Panc1 (cell line): ENCODE results near the gene FGD2. TPM values are rescaled to one million over a fixed set of nuclear protein-coding genes. Genes with fewer than 3 reads are reported as not detected.

Experiments
- ATAC-seq: fragments of 200-7000 bp; cut with Tn5 transposase; 2 replicates; pipeline ENCODE4 v1.9.1; 2020; ENCODE audit warnings: mild to moderate bottlenecking, moderate library complexity
- BruUV-seq: library from RNA; stranded (reverse); fragments of 400-500 nt; replicated peaks from 2 replicates; lab custom pipeline; 2021; lab: Mats Ljungman, UMichigan
- CTCF ChIA-PET: fragments of 300-600 bp; sonication (Branson Sonifier 250); formaldehyde crosslinking; loops from one replicate; lab custom pipeline; 2022; ENCODE audit warnings: antibody characterized with exemption; lab: Charles Lee
- POLR2A ChIA-PET: fragments of 300-600 bp; sonication (Branson Sonifier 250); formaldehyde crosslinking; loops from one replicate; lab custom pipeline; 2022; ENCODE audit warnings: antibody characterized with exemption; lab: Charles Lee
- DNase-seq: peaks from one replicate; pipeline ENCODE4 v3.0.0-alpha.2; 2010; ENCODE audit warnings: low read depth, low spot score
- H3K27ac ChIP-seq: 2 replicates; pipeline ENCODE4 v1.5.1; 2011; ENCODE audit warnings: mild to moderate bottlenecking, low read length, inconsistent platforms
- H3K27me3 ChIP-seq: fragments of 200-500 bp; sonication (Bioruptor generic); 2 replicates; pipeline ENCODE4 v1.6.0; 2014; ENCODE audit warnings: low read length, inconsistent platforms; ENCODE audit not compliant: control insufficient read depth, insufficient read depth
- H3K36me3 ChIP-seq: fragments of 200-500 bp; sonication (Bioruptor generic); 2 replicates; pipeline ENCODE4 v1.5.1; 2014; ENCODE audit warnings: inconsistent platforms, mild to moderate bottlenecking, low read length, moderate library complexity; ENCODE audit not compliant: control insufficient read depth, insufficient read depth
- H3K4me1 ChIP-seq: 2 replicates; pipeline ENCODE4 v1.5.1; 2011; ENCODE audit warnings: inconsistent platforms, mild to moderate bottlenecking, low read length, moderate library complexity; ENCODE audit not compliant: control insufficient read depth, insufficient read depth
- H3K4me3 ChIP-seq, 2 experiments: 2 replicates each; pipeline ENCODE4 v1.5.1; 2011 to 2012; ENCODE audit warnings: low read depth in 2 of 2, low read length in 2 of 2, mild to moderate bottlenecking in 2 of 2, inconsistent platforms in 1 of 2, moderate library complexity in 1 of 2
- H3K9me3 ChIP-seq: fragments of 200-500 bp; sonication (Bioruptor generic); 2 replicates; pipeline ENCODE4 v1.5.1; 2014; ENCODE audit warnings: low read depth, mild to moderate bottlenecking, inconsistent platforms, low read length, moderate library complexity; ENCODE audit not compliant: control insufficient read depth, insufficient read depth
- POLR2AphosphoS5 ChIP-seq: IDR thresholded peaks from 2 replicates; pipeline ENCODE4 v1.6.1; 2012; ENCODE audit warnings: mild to moderate bottlenecking, low read depth, low read length, moderate library complexity
- SIN3A ChIP-seq: IDR thresholded peaks from 2 replicates; pipeline ENCODE4 v1.6.1; 2012; ENCODE audit warnings: low read depth, mild to moderate bottlenecking, low read length, moderate library complexity, borderline replicate concordance; ENCODE audit not compliant: insufficient read depth
- TCF7L2 ChIP-seq: IDR thresholded peaks from 2 replicates; pipeline ENCODE4 v1.6.1; 2011; ENCODE audit warnings: mild to moderate bottlenecking, low read depth, low read length, inconsistent platforms
- in situ Hi-C: cut with HindIII; loops from 2 replicates; pipeline ENCODE4 v1.10.0; 2016; ENCODE audit warnings: low sequenced_read_pairs, low pct_unique_long_range_greater_than_20kb
- intact Hi-C: fragments of 100-400 bp; cut with micrococcal nuclease; formaldehyde crosslinking; loops from one replicate; pipeline ENCODE4 v1.10.0; 2022; ENCODE audit not compliant: unreplicated experiment
- total RNA-seq: library from RNA; stranded (reverse); gene quantifications from one replicate; pipeline ENCODE4 v1.2.1, GENCODE V29; 2021; ENCODE audit not compliant: unreplicated experiment
- TF ChIP-seq, protein P1 (sequence below), 2 experiments: IDR thresholded peaks; 2 replicates each; pipeline ENCODE4 v1.6.1; 2011 to 2012; ENCODE audit warnings: low read depth in 2 of 2, control low read depth in 1 of 2, low read length in 1 of 2, mild to moderate bottlenecking in 1 of 2, moderate library complexity in 1 of 2; ENCODE audit not compliant: insufficient read depth in 1 of 2
- TF ChIP-seq, protein P2 (sequence below): fragments of 450-650 bp; IDR thresholded peaks from 2 replicates; pipeline ENCODE4 v1.5.1; 2017; ENCODE audit warnings: mild to moderate bottlenecking

The FGD2 gene
- total RNA-seq, 1 experiment from 2014 or later = 0.10 TPM

GRCh38 chr6:36997811-36998722, 7.4 kb upstream of the FGD2 start:
- DNase-seq (no peak), ATAC-seq (no peak; the same call in 1 of the 2 replicates)
- intact Hi-C loops = no loop called here
- Histone ChIP-seq H3K36me3 (no peaks in the 10 kb centered on the region), H3K27me3 (no peaks in the 10 kb centered on the region), H3K9me3 (no peaks in the 10 kb centered on the region), H3K4me3 (no peak overlapping the region), H3K27ac (no peak overlapping the region), H3K4me1 (no peaks in the 10 kb centered on the region; the same call in 1 of the 2 replicates)
- ChIA-PET CTCF (no interaction called here), POLR2A (no interaction called here)
- TF ChIP-seq POLR2AphosphoS5 = no peak
- no peak for TF ChIP-seq SIN3A
- TF ChIP-seq, protein P1, sequence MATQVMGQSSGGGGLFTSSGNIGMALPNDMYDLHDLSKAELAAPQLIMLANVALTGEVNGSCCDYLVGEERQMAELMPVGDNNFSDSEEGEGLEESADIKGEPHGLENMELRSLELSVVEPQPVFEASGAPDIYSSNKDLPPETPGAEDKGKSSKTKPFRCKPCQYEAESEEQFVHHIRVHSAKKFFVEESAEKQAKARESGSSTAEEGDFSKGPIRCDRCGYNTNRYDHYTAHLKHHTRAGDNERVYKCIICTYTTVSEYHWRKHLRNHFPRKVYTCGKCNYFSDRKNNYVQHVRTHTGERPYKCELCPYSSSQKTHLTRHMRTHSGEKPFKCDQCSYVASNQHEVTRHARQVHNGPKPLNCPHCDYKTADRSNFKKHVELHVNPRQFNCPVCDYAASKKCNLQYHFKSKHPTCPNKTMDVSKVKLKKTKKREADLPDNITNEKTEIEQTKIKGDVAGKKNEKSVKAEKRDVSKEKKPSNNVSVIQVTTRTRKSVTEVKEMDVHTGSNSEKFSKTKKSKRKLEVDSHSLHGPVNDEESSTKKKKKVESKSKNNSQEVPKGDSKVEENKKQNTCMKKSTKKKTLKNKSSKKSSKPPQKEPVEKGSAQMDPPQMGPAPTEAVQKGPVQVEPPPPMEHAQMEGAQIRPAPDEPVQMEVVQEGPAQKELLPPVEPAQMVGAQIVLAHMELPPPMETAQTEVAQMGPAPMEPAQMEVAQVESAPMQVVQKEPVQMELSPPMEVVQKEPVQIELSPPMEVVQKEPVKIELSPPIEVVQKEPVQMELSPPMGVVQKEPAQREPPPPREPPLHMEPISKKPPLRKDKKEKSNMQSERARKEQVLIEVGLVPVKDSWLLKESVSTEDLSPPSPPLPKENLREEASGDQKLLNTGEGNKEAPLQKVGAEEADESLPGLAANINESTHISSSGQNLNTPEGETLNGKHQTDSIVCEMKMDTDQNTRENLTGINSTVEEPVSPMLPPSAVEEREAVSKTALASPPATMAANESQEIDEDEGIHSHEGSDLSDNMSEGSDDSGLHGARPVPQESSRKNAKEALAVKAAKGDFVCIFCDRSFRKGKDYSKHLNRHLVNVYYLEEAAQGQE (IDR thresholded peaks at IDR 0.05; ENCODE audit: insufficient read depth in 1 of 2, low read depth in 2 of 2, low read length in 1 of 2) = no peak
- TF ChIP-seq, protein P2, sequence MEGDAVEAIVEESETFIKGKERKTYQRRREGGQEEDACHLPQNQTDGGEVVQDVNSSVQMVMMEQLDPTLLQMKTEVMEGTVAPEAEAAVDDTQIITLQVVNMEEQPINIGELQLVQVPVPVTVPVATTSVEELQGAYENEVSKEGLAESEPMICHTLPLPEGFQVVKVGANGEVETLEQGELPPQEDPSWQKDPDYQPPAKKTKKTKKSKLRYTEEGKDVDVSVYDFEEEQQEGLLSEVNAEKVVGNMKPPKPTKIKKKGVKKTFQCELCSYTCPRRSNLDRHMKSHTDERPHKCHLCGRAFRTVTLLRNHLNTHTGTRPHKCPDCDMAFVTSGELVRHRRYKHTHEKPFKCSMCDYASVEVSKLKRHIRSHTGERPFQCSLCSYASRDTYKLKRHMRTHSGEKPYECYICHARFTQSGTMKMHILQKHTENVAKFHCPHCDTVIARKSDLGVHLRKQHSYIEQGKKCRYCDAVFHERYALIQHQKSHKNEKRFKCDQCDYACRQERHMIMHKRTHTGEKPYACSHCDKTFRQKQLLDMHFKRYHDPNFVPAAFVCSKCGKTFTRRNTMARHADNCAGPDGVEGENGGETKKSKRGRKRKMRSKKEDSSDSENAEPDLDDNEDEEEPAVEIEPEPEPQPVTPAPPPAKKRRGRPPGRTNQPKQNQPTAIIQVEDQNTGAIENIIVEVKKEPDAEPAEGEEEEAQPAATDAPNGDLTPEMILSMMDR = no peak
- no peak for TF ChIP-seq TCF7L2
- BruUV-seq = no TSS peak
- in situ Hi-C loops = no loop called here

DNA sequence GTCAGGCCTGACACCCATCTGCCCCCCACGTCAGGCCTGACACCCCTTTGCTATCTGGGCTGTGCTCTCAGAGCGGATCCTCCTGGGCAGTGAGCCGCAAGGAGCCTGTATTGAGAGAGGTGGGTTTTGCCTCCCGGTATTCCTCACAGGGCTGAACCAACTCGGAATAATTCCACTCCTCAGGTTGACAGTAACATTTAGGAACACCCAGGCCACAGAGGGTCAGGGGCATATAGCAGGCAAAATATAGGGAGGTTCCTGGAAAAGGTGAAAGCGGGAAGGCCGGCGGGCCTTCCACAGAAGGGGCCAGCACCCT, 6.8 kb upstream of the FGD2 start:
- BruUV-seq = no TSS peak

More for the DNA sequence above, 6.8 kb upstream of the FGD2 start:
- Histone ChIP-seq H3K27ac (no peak overlapping the region), H3K9me3 (no peaks in the 10 kb centered on the region), H3K27me3 (no peaks in the 10 kb centered on the region), H3K4me3 (no peak overlapping the region), H3K36me3 (no peaks in the 10 kb centered on the region), H3K4me1 (no peaks in the 10 kb centered on the region; the same call in 1 of the 2 replicates)
- ATAC-seq (no peak), DNase-seq (no peak)
- TF ChIP-seq, protein P2 = no peak
- ChIA-PET POLR2A (no interaction called here), CTCF (no interaction called here)
- intact Hi-C loops = no loop called here
- in situ Hi-C loops = no loop called here
